Sciatic nerve (tissue), 2 donors: ENCODE data around the gene SFXN2. TPM values are rescaled to one million over a fixed set of nuclear protein-coding genes. Genes with fewer than 3 reads are reported as not detected.
"Not testable (repeated sequence)": the region's sequence is repeated elsewhere in the genome, so short reads cannot be mapped to it uniquely, and the experiment has no call there.

Experiments used
- ATAC-seq: fragments of 200-7000 bp; cut with Tn5 transposase; one replicate; pipeline ENCODE4 v1.9.1; 2020; ENCODE audit warnings: mild to moderate bottlenecking, moderate library complexity
- DNase-seq: peaks from one replicate; pipeline ENCODE4 v3.0.0-alpha.2; 2020; ENCODE audit warnings: low spot score
- intact Hi-C: fragments of 100-400 bp; cut with DNase I; formaldehyde crosslinking; loops from one replicate; pipeline ENCODE4 v1.14.2; 2022
- total RNA-seq: library from RNA; stranded (reverse); fragmentation: NEBNext Ultra II Directional; extraction: Animal tissue kit (Norgen Biotek cat#: 25700); gene quantifications from one replicate; pipeline ENCODE4 v1.2.1, GENCODE V29; 2021
- donor health status: DM: no; HTN: no; CAD: no.
- donor health status: DM: no; HTN: no; CAD: no.

Gene SFXN2
- total RNA-seq, 1 donor from 2014 or later = 7.6 TPM

- DNase-seq, ATAC-seq, intact Hi-C loops: not testable (repeated sequence)
Measured at GRCh38 chr10:102742313-102742712, 27.9 kb downstream of the SFXN2 start.

- no peak for ATAC-seq
- no peak for DNase-seq
- intact Hi-C loops = no loop called here
Measured at GRCh38 chr10:102743078-102743587, 28.7 kb downstream of the SFXN2 start.

DNA sequence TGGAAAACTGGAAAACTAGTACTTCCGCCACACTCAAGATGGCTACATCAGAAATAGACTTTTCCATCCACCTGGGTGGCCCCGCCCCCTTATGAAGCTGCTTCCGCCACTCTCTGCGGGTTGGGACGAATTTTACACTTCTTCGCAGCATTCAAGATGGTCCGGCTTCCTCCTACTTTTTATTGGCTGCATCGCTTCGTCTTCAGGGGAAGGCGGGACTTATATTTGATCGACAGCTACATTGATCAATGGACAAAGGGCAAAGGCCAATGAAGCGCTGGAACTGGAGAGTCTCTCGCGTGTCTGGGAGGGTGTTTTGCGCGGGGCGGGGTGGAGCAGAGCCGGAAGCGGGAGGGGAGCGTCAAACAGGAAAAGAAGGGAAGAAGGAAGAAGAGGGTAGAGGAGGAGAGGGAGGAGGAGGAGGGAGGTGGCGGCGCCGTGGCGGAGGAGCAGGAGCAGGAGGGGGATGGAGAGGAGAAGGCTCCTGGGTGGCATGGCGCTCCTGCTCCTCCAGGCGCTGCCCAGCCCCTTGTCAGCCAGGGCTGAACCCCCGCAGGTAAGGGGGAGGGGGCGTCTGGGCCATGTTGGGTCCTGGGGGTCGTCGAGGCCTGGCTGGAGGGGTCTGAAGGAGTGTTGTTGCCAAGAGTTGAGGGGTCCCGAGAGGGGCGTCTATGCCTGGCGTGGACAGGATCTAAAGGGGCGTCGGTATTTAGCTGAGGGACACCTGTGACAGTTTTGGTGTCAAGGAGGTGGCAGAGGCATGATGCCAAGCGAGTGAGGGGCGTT, 29.3 kb downstream of the SFXN2 start, which contains the start of gene WBP1L:
WBP1L (plus strand) TSS at position 361 of the 786 bp plus-strand sequence; CDS start at position 467, 106 bp downstream.
- ATAC-seq (peak; percentile 98), DNase-seq (peak; percentile 96)
- intact Hi-C loops = no loop called here

GRCh38 chr10:102744374-102745051, 30.1 kb downstream of the SFXN2 start:
- intact Hi-C loops = no loop called here

DNA sequence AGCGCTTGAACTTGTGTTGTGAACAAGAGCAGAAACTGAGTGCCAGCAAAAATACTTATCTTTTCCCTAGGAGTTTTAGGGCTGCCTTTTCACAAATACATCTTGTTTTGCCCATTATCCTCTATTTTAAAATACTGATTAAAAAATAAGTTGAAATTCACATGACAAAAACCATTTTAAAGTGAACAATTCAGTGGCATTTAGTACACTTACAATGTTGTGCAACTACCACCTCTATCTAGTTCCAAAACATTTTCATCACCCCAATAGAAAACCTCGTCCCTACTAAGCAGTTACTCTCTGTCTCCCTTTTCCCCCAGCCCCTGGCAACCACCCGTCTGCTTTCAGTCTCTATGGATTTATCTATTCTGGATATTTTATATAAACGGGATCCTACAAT, 30.7 kb downstream of the SFXN2 start:
- intact Hi-C loops = no loop called here
- ATAC-seq (no peak), DNase-seq (no peak)

More at GRCh38 chr10:102744374-102745051, 30.1 kb downstream of the SFXN2 start:
- no peak for DNase-seq
- peak; percentile 30 for ATAC-seq

DNA sequence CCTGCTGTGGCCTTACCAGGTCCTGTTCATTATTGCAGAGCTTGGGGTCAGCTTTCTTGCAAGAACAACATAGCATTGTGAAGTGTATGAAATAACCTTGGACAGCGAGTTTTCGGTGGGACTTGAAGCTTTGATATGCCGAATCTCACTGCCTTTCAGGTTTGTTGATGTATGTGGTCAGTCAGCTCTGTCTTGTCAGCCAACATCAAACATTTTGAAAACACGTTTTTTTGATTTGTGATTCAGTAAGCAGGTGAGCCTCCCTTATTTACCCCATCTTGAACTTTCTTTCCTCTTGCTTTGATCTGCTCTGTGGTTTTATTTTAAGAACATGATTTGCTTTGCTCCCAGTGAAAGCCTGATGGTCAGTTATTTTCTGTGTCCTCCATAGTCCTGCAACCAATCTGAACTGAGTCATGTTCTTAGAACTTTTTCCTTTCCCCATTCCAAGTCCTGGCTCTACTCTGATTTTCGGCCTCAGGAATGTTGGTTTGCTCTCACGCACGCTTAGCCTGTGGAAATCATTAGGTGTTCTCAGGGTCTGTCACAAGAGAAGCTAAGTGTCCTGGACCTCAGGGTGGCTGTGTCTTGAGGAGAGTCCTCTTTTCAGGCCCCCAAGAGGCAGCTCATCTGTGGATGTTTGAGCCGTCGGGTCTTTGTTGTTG, 38.0 kb downstream of the SFXN2 start:
- intact Hi-C loops = loop anchor here (10.0 kb wide), 1 partner anchor 62 kb away; no protein-coding TSS in a partner anchor
- no peak for DNase-seq
- peak; percentile 79 for ATAC-seq

- ATAC-seq (peak; percentile 89), DNase-seq (no peak)
- intact Hi-C loops = loop anchor here (10.0 kb wide), 1 partner anchor 62 kb away; no protein-coding TSS in a partner anchor
Measured at GRCh38 chr10:102752934-102753664, 38.7 kb downstream of the SFXN2 start.

DNA sequence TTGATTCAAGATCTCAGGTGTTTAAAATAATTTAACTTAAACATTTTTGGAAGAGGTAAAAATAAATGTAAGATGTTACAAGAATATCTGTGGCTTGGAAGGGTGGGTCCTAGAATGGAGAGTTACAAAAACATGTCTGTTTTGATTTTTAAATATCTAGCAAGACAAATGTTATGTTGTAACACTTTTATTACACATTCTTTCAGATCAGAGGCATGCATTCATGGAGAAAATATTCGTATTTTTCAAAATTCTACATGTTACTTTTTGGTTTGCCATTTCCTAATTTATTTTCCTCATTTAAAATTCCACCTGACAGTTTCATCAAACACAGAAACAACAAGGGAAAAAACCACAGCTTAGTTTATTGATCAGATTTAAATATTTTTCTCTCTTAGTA, 39.3 kb downstream of the SFXN2 start:
- intact Hi-C loops = loop anchor here (10.0 kb wide), 1 partner anchor 61 kb away; no protein-coding TSS in a partner anchor
- DNase-seq (no peak), ATAC-seq (peak; percentile 29)

DNA sequence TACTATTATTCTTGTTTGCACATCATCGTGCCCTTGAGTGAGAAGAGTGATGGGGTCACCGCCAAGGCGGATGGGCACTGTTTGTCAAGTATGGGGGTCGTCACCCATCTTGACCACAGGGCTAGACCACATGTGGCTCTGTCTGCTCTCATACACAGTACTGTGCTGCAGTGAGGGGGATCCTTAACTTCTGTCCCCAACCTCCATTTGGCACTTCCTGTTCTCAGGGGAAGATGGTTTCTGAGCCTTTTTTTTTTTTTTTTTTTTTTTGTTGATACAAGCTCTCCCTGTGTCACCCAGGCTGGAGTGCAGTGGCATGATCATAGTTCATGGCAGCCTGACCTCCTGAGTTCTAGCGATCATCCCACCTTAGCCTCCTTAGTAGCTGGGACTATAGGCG, 42.9 kb downstream of the SFXN2 start:
- intact Hi-C loops = loop anchor here (10.0 kb wide), 1 partner anchor 57 kb away; no protein-coding TSS in a partner anchor
- DNase-seq (no peak), ATAC-seq (no peak)

GRCh38 chr10:102758240-102758932, 44.0 kb downstream of the SFXN2 start:
- ATAC-seq = no peak
- intact Hi-C loops = loop anchor here (10.0 kb wide), 1 partner anchor 56 kb away; no protein-coding TSS in a partner anchor
- DNase-seq = no peak

GRCh38 chr10:102758933-102759262, 44.5 kb downstream of the SFXN2 start:
- ATAC-seq, DNase-seq: not testable (repeated sequence)
- intact Hi-C loops = loop anchor here (10.0 kb wide), 1 partner anchor 56 kb away; no protein-coding TSS in a partner anchor

- intact Hi-C loops = loop anchor here (10.0 kb wide), 1 partner anchor 55 kb away; no protein-coding TSS in a partner anchor
- DNase-seq (no peak), ATAC-seq (no peak)
Measured at GRCh38 chr10:102759497-102760210, 45.2 kb downstream of the SFXN2 start.

GRCh38 chr10:102761981-102762380, 47.5 kb downstream of the SFXN2 start:
- DNase-seq = no peak
- intact Hi-C loops = no loop called here
- no peak for ATAC-seq

DNA sequence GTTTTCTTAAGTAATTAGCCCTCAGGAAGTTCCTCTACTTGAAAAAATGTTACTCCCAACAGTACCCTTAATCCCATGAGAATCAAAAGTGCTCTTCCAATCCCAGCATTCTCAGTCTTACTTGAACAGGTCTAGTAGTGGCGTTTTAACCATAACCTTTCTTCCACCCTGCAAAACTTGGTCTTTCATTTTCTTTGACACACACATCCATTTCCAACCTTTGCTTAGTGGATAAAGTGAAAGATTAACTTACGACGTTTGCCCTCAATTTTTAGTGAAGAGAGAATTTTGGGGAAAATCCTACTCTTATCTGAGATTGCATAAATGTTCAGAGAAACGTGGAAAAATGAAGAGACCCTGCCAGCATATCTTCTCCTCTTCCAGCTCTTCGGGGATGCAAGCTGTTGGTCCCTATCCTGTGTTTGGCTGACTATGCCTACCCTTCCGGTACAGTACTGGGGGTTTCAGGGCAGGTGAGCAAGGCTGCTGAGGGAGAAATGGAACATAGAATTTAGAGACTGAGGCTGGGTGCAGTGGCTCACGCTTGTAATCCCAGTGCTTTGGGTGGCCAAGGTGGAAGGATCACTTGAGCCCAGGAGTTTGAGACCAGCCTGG, 48.1 kb downstream of the SFXN2 start:
- intact Hi-C loops = no loop called here
- DNase-seq (no peak), ATAC-seq (no peak)

- intact Hi-C loops = no loop called here
- ATAC-seq (no peak), DNase-seq (no peak)
Measured at GRCh38 chr10:102763037-102763607, 48.7 kb downstream of the SFXN2 start.

GRCh38 chr10:102764470-102765161, 50.2 kb downstream of the SFXN2 start:
- intact Hi-C loops = no loop called here

More at GRCh38 chr10:102764470-102765161, 50.2 kb downstream of the SFXN2 start:
- ATAC-seq = no peak
- DNase-seq = no peak
